Measurements from ENCODE around the gene IFNG-AS1.

Gene IFNG-AS1
- total RNA-seq: 8.1 to 23.3 reads per million in 2 donors

GRCh38 chr12:67989184-67989920, at the start of gene IFNG-AS1:
Gene IFNG-AS1 (plus strand): TSS chr12:67989447.
- DNase-seq: no peak

- DNase-seq: no peak
These were observed 49.6 kb upstream of the IFNG-AS1 start for GRCh38 chr12:67939611-67940010.

- DNase-seq: no peak
These were observed 48.4 kb upstream of the IFNG-AS1 start for GRCh38 chr12:67940780-67941243.

DNA sequence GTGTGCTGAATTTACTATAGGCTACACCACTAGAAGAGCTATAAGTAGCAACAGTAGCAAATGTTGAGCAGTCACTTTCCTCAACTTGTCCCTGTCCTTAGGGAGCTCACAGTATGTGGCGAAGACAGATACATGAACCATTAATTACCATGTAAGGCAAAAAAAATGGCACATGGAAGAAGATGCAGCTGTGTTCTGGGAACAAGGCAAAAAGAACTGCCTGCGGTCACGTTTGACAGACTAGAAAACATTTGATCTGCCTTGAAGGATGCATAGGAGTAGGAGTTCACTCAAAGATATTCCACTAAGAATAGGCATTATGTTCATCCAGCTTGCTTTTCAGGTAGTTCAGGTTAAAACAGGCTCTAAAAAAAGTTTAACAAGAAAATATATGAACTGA, 46.5 kb upstream of the IFNG-AS1 start:
- no peak for DNase-seq

- no peak for DNase-seq
These were observed 45.9 kb upstream of the IFNG-AS1 start for GRCh38 chr12:67943141-67943892.

DNA sequence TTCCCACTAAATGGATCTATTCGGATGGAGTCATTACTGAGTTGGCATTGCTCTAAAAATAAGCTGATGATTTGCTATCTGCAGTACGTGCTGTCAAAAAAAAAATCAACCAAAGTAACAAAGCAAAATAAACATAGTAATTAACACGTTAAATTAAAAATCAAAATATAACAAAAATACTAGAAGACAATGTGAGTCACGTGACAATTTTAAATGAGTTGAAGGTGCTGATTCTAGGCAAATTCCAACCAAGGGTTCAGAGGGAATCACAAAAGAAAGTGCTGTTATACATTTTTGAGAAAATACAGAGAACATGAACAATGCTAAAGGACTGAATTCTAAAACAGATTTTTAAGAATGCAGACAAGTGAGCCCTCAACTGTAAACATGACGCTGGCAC, 45.2 kb upstream of the IFNG-AS1 start:
- no peak for DNase-seq

DNA sequence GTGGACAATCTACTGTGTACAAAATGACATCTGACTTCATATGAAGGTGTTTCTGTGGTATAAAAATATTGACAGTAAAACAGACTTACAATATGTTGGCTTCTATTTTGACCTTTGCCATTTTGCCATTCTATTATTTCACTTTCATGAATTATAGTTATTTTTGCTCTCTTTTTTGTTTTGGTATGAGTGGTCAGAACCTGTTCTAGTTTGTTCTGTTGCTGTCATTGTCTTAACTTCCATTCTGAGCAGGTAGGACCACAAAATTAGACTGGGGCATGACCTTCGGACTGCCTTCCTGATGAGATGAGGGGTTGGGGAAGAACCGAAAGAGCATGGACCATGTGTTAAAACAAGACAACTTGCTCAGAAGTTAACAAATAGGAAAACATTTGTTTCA, 36.5 kb upstream of the IFNG-AS1 start:
- DNase-seq: no peak

DNA sequence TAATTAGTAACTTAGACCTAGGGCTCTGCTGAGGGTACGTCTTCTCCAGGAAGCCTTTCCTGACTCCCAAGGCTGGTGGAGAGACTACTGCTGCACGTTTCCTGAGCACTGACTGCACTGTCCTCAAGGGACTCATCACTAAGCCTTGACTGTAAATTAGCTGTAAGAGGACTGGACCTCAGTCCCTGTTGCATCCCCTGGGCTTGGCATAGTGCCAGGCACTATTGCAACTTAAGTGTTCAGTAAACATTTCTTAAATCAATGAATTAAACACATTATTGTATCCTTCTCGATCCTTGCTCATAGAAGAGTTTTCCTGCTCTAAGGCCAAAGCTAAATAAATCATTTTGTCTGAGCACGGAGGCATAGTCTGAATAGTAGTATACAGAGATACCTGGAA, 31.9 kb upstream of the IFNG-AS1 start:
- no peak for DNase-seq

- DNase-seq: no peak
These were observed 31.1 kb upstream of the IFNG-AS1 start for GRCh38 chr12:67958187-67958586.

DNA sequence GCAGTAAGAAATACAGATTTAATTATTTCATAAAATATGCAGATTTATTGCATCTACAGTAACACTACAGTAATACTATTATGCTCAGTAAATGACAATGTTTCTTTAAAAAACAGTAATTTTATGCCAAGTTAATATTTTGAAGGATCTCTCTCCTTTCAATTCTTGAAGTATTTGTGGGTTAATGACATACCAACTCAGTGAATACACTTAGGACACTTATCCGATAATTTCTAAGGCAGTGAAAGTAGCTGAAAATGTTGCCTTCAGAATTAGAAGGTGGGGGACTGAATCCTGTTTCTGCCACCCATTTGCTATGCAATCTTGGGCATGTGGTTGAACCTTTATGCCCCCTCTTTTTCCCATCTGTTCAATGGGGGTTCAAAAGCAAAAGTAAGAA, 24.8 kb upstream of the IFNG-AS1 start:
- DNase-seq: no peak

- DNase-seq: no peak
These were observed 22.7 kb upstream of the IFNG-AS1 start for GRCh38 chr12:67966560-67966959.

DNA sequence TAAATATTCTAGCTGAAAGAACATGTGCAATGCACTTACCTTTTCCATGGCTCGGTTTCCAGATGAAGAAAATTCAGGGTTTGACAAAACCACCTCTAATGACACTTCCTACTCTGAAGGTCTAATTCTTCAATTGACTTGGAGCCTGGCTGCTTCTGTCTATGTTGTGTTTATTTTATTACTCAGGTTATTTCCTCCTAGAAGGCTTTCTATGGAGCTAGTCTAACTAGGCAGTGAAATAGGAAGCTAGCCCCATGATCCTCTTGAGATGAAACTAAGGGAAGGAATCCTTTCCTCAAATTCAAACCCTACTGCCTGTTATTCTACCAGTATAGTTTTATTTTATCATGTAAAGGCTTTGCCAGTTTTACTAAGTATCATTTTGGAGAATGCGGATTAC, 20.9 kb upstream of the IFNG-AS1 start:
- DNase-seq: no peak

- no peak for DNase-seq
These were observed 20.5 kb upstream of the IFNG-AS1 start for GRCh38 chr12:67968725-67969124.

GRCh38 chr12:67969134-67969802, 20.0 kb upstream of the IFNG-AS1 start:
- DNase-seq: no peak

GRCh38 chr12:67977668-67978067, 11.6 kb upstream of the IFNG-AS1 start:
- DNase-seq: no peak

DNA sequence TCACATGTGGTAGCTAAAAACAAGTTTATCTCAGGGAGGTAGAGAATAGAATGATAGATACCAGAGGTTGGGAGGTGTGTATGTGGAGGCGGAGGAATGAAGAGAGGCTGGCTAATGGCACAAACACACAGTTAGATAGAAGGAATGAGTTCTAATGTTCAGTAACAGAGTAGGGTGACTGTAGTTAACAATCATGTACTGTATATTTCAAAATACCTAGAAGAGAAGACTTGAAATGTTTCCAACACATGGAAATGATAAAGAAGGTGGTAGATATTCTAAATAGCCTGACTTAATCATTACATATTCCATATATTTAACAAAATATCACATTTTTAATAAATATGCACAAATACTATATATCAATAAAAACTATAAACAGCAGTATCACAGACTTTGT, 8.9 kb upstream of the IFNG-AS1 start:
- no peak for DNase-seq

DNA sequence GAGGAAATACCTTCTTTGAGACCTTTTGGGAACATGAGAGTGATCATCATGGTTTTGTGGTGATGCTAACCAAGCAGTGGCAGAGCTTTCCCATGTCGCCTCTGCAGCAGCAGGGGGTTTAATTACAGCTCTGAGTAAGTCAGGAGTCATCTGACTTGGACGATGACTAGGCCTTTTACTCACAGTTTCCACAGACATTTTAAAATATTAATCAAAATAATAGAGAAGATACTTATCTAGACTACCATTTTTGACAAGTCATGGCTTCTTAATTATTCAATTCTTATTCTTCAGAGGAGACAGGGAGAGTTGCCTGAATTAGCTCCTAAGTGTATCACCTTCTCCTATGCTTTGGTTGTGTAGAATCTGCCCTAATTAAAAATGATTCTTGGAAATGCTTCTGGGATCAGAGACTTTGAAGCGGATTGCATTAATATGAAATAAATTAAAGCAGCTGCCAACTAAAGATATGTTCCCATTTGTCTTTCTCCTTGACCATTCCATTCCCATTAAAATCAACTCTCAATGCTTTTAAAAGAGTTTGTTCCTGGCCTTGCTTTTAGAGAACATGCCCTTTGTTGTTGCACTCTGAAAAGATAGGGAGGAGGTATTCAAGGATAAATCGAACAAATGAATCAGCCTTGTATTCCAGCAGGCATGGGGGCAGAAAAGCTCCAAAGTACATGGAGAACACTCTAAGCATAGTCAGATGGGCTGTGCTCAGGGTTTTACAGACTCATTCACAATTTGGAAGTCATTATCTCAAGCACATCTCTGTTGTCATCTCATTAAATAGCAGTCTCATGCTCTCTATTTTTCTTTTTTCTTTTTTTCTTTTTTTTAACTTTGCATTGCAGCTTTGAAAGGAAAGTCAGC, 7.7 kb upstream of the IFNG-AS1 start:
- no peak for DNase-seq

DNA sequence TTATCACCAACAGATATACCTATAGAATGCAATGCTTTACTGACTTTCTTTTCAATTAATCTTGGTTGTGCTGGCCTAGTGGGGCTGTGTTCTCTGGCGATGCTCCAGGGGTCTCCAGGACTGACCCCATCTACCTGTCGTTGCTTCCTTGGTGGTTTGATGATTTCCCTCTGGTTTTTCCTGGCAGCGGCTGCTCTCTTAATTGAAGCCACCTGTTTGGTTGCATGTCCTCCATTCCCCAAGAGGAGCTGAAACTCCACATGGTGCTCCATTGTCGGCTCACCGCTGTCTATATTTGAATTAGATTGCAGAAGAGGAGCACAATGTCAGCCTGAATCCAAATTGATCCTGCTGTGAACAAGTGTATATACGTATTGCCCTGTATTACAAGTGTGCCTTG, 7.1 kb upstream of the IFNG-AS1 start:
- DNase-seq: no peak

DNA sequence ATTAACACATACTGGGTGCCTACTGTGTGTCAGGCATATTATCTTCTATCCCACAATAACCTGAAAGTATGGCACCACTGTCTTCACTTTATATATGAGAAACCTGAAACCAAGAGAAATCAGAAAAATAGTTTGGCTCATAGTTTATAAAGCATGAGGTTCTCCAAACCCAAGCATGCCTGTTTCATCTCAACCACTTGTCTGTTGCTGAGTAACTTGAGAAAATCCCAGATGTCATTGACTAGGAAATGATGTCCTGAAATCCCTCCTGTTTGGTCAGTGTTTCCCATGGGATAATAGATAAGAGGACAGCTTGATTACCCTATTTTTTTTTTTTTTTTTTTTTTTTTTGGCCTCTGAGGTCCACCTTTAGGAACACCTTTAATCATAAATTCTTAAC, 2.6 kb upstream of the IFNG-AS1 start:
- no peak for DNase-seq

DNA sequence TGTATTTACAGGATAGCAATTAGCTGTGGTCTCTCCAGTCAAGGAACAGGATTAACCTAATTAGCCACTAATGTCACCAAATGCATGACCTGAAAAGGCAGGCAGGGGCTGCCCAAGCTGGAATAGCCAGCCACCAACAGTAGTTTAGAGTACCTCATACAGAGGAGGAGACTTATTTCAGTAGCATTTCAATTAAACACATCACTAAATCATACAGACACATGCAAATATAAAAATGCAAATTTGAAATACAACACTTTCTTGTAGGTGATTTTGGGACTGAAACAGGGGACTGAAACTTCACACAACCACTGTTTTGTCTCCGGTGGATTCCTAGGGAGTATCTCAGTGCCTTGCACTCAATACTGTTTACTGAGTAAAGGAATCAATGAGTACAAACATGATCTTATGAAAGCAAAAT, 636 bp upstream of the IFNG-AS1 start:
- no peak for DNase-seq

GRCh38 chr12:67991158-67991557, 1.9 kb downstream of the IFNG-AS1 start:
- no peak for DNase-seq

- DNase-seq: no peak
These were observed 3.9 kb downstream of the IFNG-AS1 start for GRCh38 chr12:67993143-67993542.

DNA sequence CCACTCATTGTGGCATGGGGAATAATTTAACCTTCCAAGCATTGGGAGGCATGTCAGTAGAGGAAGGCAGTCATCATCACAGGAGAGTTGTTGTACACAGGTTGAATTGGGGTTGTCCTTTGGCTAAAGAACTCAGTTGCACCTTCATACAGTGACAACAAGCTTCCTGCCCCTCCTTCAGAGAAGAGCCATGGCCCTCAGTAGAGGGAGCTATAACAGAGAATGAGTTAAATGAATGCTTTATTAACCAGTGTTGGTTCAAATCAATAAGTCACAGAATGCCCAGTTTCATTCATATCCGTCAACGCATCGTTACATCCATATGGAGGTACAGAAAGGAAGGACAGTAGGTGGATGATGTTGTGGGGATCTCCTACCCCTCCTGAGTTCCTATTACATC, 4.8 kb downstream of the IFNG-AS1 start:
- no peak for DNase-seq

All from activated gamma-delta T cell (primary cell).